GM18520 (cell line): Measurements from ENCODE around the gene BYSL.

ENCODE experiments used
- ATAC-seq: cut with Tn5 transposase; IDR thresholded peaks from one replicate; pipeline ENCODE4 v1.9.1; 2021; ENCODE audit not compliant: unreplicated experiment

Gene BYSL

GRCh38 chr6:41974281-41974825 is 53.1 kb downstream of the BYSL start:
- no peak for ATAC-seq

- no peak for ATAC-seq
These were observed 54.0 kb downstream of the BYSL start for GRCh38 chr6:41975276-41975675.

- no peak for ATAC-seq
These were observed 55.6 kb downstream of the BYSL start for GRCh38 chr6:41976794-41977484.
